Spleen (tissue), 11 donors: Measurements from ENCODE around the gene PLS1. TPM values are rescaled to one million over a fixed set of nuclear protein-coding genes. Genes with fewer than 3 reads are reported as not detected.

Experiments
- DNase-seq: peaks from one replicate; pipeline ENCODE4 v3.0.0-alpha.2; 2020
- H3K27ac ChIP-seq, 8 donors: fragments of 200-600 bp; sonication (generic) in 7 of 8; 1 replicate in 4 of 8; 2 replicates in 4 of 8; pipeline versions ENCODE4 v1.5.0 to v1.8.0; 2016 to 2021; ENCODE audit warnings: inconsistent platforms in 4 of 8, mild to moderate bottlenecking in 4 of 8, moderate library complexity in 1 of 8
- H3K27me3 ChIP-seq, 7 donors: fragments of 200-600 bp; sonication (generic) in 6 of 7; replicated peaks in 1 of 7; 1 replicate in 4 of 7; 2 replicates in 3 of 7; pipeline versions ENCODE4 v1.5.0 to v1.8.0; 2016 to 2021; ENCODE audit warnings: inconsistent platforms in 3 of 7, mild to moderate bottlenecking in 1 of 7
- H3K36me3 ChIP-seq, 6 donors: fragments of 200-600 bp; sonication (generic) in 5 of 6; 1 replicate in 4 of 6; 2 replicates in 2 of 6; pipeline versions ENCODE4 v1.5.0 to v1.8.0; 2016 to 2021; ENCODE audit warnings: inconsistent platforms in 2 of 6
- H3K4me1 ChIP-seq, 6 donors: fragments of 200-600 bp; sonication (generic) in 5 of 6; 1 replicate in 3 of 6; 2 replicates in 3 of 6; pipeline versions ENCODE4 v1.5.0 to v1.8.0; 2016 to 2021; ENCODE audit warnings: inconsistent platforms in 3 of 6
- H3K4me3 ChIP-seq, 8 donors: fragments of 200-600 bp; sonication (generic) in 7 of 8; 1 replicate in 4 of 8; 2 replicates in 4 of 8; pipeline versions ENCODE4 v1.5.0 to v1.8.0; 2016 to 2021; ENCODE audit warnings: inconsistent platforms in 4 of 8, mild to moderate bottlenecking in 4 of 8, moderate library complexity in 2 of 8
- H3K9me3 ChIP-seq, 8 donors: fragments of 200-600 bp; sonication (generic) in 7 of 8; 1 replicate in 4 of 8; 2 replicates in 4 of 8; pipeline versions ENCODE4 v1.5.0 to v1.8.0; 2016 to 2021; ENCODE audit warnings: inconsistent platforms in 4 of 8
- CTCF ChIP-seq, 11 experiments: fragments of 200-600 bp in 7 of 11; fragments of 450-650 bp in 4 of 11; sonication (generic) in 4 of 11; IDR thresholded peaks in 8 of 11; conservative IDR thresholded peaks in 3 of 11; 1 replicate in 7 of 11; 2 replicates in 4 of 11; pipeline versions ENCODE4 v1.4.0 to v1.8.0; 2016 to 2021; ENCODE audit warnings: antibody characterized with exemption in 11 of 11, inconsistent platforms in 4 of 11, mild to moderate bottlenecking in 1 of 11
- POLR2A ChIP-seq, 3 donors: fragments of 450-650 bp; IDR thresholded peaks; one replicate each; pipeline ENCODE4 v1.5.1; 2017; ENCODE audit warnings: antibody characterized with exemption in 3 of 3, mild to moderate bottlenecking in 1 of 3
- POLR2AphosphoS5 ChIP-seq, 3 donors: sonication (generic); formaldehyde crosslinking; IDR thresholded peaks; one replicate each; pipeline ENCODE4 v1.5.1; 2017; ENCODE audit warnings: antibody characterized with exemption in 3 of 3
- WGBS, 5 donors: extraction: QIAGEN DNeasy Blood & Tissue Kit in 3 of 5; methylation state at CpG; one replicate each; pipeline versions ENCODE4 v1.1.5 to v1.1.7; 2013 to 2018; 5-methylcytosine and 5-hydroxymethylcytosine counted together
- intact Hi-C: fragments of 100-400 bp; cut with DNase I; formaldehyde crosslinking; loops from one replicate; pipeline ENCODE4 v1.15.0; 2023; ENCODE audit warnings: low total_unique reads
- polyA plus RNA-seq, 3 donors: library from polyadenylated mRNA; stranded (reverse); fragments of 200-250 nt; gene quantifications; one replicate each; pipeline ENCODE4 v1.2.1, GENCODE V29; 2013
- total RNA-seq, 7 donors: library from RNA; depleted of rRNA in 3 of 7; stranded (reverse); fragments of >200 nt in 3 of 7; fragmentation: NEBNext Ultra II Directional in 4 of 7; extraction: Animal tissue kit (Norgen Biotek cat#: 25700) in 4 of 7; gene quantifications; one replicate each; pipeline versions ENCODE4 v1.1.0 to v1.2.1, GENCODE V29; 2016 to 2021
- donor health status: healthy with polysubstance abuse.
- donor health status: DM: no; HTN: no; CAD: no; lungs with moderate emphysema.
- donor health status: DM: no; HTN: no; CAD: no.
- donor health status: Bipolar disorder and iron deficiency.
- donor health status: healthy.
- donor health status: DM: no; HTN: no; CAD: no.
- donor health status: DM: yes; HTN: yes; CAD: no.

The PLS1 gene
- total and polyA plus RNA-seq, 10 donors, result 0.09 to 3.0 (median 1.2) TPM

DNA sequence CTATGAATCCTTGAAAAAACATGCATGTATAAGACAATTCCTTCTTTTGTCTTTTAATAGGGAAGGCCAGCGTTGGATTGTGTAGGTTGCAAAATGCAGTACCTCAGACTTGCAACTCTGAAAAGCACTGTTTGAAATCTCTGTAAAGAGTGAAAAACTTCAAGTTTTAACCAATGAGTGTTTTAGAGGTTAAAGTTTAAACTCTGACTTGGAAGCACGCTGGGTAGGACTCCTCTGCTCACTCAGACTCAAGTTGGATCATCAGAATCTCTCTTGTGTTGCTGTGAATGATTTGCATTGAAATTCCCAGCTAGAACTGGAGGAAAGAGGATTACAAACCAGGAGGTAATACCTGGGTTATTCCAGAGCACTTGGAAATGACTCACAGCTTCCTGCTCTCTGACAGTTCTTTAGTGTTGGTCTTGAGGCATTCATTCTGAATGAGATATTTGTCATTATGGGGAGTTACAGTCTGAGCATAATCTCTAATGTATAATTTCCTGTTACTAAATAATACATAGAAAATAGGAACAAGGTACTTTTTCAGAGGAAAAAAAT lies 49.1 kb downstream of the PLS1 start:
- no peak for DNase-seq
- TF ChIP-seq CTCF (IDR thresholded peaks at IDR 0.05 in 8 of 11, conservative IDR thresholded peaks at IDR 0.05 in 3 of 11) (no peak), POLR2AphosphoS5 (IDR thresholded peaks at IDR 0.05) (no peak), POLR2A (IDR thresholded peaks at IDR 0.05) (no peak)
- 57 to 81% (median 75%) methylated on average over 2 of the region's 2 CpGs for WGBS, 5 donors
- H3K27me3 ChIP-seq, result no peaks in the 10 kb centered on the region
- intact Hi-C loops, result no loop called here
- no peaks in the 10 kb centered on the region for H3K36me3 ChIP-seq
- H3K4me3 ChIP-seq, result no peak overlapping the region
- no peaks in the 10 kb centered on the region for H3K4me1 ChIP-seq
- no peaks in the 10 kb centered on the region for H3K9me3 ChIP-seq
- no peak overlapping the region for H3K27ac ChIP-seq

- Histone ChIP-seq H3K4me1 (no peaks in the 10 kb centered on the region), H3K9me3 (no peaks in the 10 kb centered on the region), H3K27me3 (no peaks in the 10 kb centered on the region), H3K4me3 (no peak overlapping the region), H3K27ac (no peak overlapping the region), H3K36me3 (no peaks in the 10 kb centered on the region)
- intact Hi-C loops, result no loop called here
- no peak for TF ChIP-seq POLR2AphosphoS5 (IDR thresholded peaks at IDR 0.05)
- TF ChIP-seq CTCF (IDR thresholded peaks at IDR 0.05 in 8 of 11, conservative IDR thresholded peaks at IDR 0.05 in 3 of 11), result no peak
- no peak for TF ChIP-seq POLR2A (IDR thresholded peaks at IDR 0.05)
- 85 to 94% (median 93%) methylated on average over 5 of the region's 5 CpGs for whole genome bisulfite sequencing, 5 donors
- no peak for DNase-seq
Observed at GRCh38 chr3:142646020-142646785, 50.0 kb downstream of the PLS1 start.

DNA sequence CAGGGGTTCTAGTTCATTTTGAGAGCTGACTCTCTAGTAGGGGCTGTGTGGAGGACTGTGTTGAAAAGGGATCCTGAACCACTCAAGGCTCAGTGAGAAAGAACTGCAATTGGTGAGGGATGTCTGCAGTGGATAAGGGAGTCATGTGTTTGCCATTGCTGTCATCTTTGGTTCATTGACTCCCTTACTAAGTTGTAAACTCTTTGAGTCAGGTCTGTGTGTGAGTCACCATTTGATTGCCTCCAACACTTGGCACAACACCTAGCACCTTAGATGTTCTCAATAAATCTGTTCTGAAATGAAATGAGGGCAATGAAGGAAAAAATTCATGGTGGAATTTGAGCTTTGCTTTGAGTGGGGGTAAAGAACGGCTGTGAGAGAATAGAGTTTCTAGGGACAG lies 51.7 kb downstream of the PLS1 start:
- no peak overlapping the region for H3K27ac ChIP-seq
- H3K4me1 ChIP-seq, result no peaks in the 10 kb centered on the region
- DNase-seq, result no peak
- no peak for TF ChIP-seq POLR2AphosphoS5 (IDR thresholded peaks at IDR 0.05)
- TF ChIP-seq POLR2A (IDR thresholded peaks at IDR 0.05), result no peak
- TF ChIP-seq CTCF (IDR thresholded peaks at IDR 0.05 in 8 of 11, conservative IDR thresholded peaks at IDR 0.05 in 3 of 11), result no peak
- H3K27me3 ChIP-seq, result no peaks in the 10 kb centered on the region
- no peak overlapping the region for H3K4me3 ChIP-seq
- H3K36me3 ChIP-seq, result no peaks in the 10 kb centered on the region
- intact Hi-C loops, result no loop called here
- WGBS, 5 donors, result 63 to 86% (median 85%) methylated on average over 1 of the region's 1 CpG
- no peaks in the 10 kb centered on the region for H3K9me3 ChIP-seq

GRCh38 chr3:142648950-142649349 lies 52.8 kb downstream of the PLS1 start:
- intact Hi-C loops, result no loop called here
- TF ChIP-seq POLR2A (IDR thresholded peaks at IDR 0.05) (no peak), POLR2AphosphoS5 (IDR thresholded peaks at IDR 0.05) (no peak), CTCF (IDR thresholded peaks at IDR 0.05 in 8 of 11, conservative IDR thresholded peaks at IDR 0.05 in 3 of 11) (no peak)
- Histone ChIP-seq H3K27ac (no peak overlapping the region), H3K4me3 (no peak overlapping the region), H3K36me3 (no peaks in the 10 kb centered on the region), H3K4me1 (no peaks in the 10 kb centered on the region), H3K27me3 (no peaks in the 10 kb centered on the region), H3K9me3 (no peaks in the 10 kb centered on the region)
- DNase-seq, result no peak
- 93 to 97% (median 95%) methylated on average over 3 of the region's 3 CpGs for WGBS, 5 donors
